ENCODE measurements around the gene UBE2Z. TPM values are rescaled to one million over a fixed set of nuclear protein-coding genes. Genes with fewer than 3 reads are reported as not detected.
A peak's percentile ranks its signal among the peaks of the same experiment; 100 is the strongest.

UBE2Z gene
- total and polyA plus RNA-seq, 2 of the 13 experiments (the other 11 are each of a cell fraction or from before 2014, with no cell fraction given) = 63.2 to 122 TPM

DNA sequence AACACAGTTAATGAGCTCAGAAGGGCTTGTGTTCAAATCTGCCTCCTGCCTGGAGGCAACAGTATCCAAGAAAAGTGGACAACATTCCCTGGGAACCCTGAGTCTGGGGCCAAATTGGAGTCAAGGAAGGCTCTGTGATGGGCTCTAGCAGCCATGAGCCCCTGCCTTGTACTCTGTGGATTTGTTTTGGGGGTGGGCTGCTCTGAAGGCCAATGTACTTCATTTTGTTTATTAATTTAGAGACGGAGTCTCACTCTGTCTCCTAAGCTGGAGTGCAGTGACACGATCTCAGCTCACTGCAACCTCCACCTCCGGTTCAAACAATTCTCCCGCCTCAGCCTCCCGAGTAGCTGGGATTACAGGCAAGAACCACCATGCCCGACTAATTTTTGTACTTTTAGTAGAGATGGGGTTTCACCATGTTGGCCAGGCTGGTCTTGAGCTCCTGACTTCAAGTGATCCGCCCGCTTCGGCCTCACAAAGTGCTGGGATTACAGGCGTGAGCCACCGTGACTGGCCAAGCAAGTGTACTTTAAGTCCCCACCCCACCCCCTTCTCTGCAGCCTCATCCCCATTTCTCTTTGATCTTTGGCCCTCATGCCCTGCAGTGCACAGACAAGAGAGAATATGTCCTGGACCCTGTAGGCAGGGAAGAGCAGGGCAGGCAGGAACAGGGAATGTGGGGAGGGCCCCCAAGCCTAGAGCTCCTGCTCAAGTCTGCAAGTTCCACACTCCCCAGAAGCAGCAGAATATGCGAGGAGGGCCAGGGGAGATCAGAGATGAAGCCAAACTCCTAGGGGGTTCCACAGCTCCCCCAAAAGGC lies 62.9 kb downstream of the UBE2Z start (continued):
- TF ChIP-seq, protein P1, sequence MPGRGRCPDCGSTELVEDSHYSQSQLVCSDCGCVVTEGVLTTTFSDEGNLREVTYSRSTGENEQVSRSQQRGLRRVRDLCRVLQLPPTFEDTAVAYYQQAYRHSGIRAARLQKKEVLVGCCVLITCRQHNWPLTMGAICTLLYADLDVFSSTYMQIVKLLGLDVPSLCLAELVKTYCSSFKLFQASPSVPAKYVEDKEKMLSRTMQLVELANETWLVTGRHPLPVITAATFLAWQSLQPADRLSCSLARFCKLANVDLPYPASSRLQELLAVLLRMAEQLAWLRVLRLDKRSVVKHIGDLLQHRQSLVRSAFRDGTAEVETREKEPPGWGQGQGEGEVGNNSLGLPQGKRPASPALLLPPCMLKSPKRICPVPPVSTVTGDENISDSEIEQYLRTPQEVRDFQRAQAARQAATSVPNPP (CRISPR knock-in tag; IDR thresholded peaks at IDR 0.05) = no peak
- TF ChIP-seq, protein P2, sequence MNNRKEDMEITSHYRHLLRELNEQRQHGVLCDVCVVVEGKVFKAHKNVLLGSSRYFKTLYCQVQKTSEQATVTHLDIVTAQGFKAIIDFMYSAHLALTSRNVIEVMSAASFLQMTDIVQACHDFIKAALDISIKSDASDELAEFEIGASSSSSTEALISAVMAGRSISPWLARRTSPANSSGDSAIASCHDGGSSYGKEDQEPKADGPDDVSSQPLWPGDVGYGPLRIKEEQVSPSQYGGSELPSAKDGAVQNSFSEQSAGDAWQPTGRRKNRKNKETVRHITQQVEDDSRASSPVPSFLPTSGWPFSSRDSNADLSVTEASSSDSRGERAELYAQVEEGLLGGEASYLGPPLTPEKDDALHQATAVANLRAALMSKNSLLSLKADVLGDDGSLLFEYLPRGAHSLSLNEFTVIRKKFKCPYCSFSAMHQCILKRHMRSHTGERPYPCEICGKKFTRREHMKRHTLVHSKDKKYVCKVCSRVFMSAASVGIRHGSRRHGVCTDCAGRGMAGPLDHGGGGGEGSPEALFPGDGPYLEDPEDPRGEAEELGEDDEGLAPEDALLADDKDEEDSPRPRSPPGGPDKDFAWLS (CRISPR knock-in tag; IDR thresholded peaks at IDR 0.05; ENCODE audit: borderline replicate concordance) = 0 out of 2 replicates have a peak, but pooled peaks have one; percentile 84
- TF ChIP-seq ETV6 (CRISPR knock-in tag; conservative IDR thresholded peaks at IDR 0.05) = no peak
- TF ChIP-seq ZNF501 (CRISPR knock-in tag; IDR thresholded peaks at IDR 0.05) = peak; percentile 64
- peak; percentile 46; the same call in 1 of the 2 replicates for TF ChIP-seq AFF4 (CRISPR knock-in tag; IDR thresholded peaks at IDR 0.05)
- no peak for TF ChIP-seq HES4 (CRISPR knock-in tag; IDR thresholded peaks at IDR 0.05; ENCODE audit: borderline replicate concordance)
- TF ChIP-seq SRF (IDR thresholded peaks at IDR 0.05; ENCODE audit: low read depth, low read length) = no peak
- TF ChIP-seq CBX5 (CRISPR knock-in tag; IDR thresholded peaks at IDR 0.05; ENCODE audit: borderline replicate concordance) = peak; percentile 90; the same call in 1 of the 2 replicates
- no peak for TF ChIP-seq REL (CRISPR knock-in tag; conservative IDR thresholded peaks at IDR 0.05)
- peak; percentile 96 for TF ChIP-seq BRD4 (CRISPR knock-in tag; IDR thresholded peaks at IDR 0.05)
- TF ChIP-seq MNT (IDR thresholded peaks at IDR 0.05) = no peak; the same call in 1 of the 2 replicates
- TF ChIP-seq CEBPG (CRISPR knock-in tag; IDR thresholded peaks at IDR 0.05) = peak; percentile 37
- TF ChIP-seq CEBPB (IDR thresholded peaks at IDR 0.05; ENCODE audit: borderline replicate concordance, low read depth, low read length) = no peak
- no peak for TF ChIP-seq ZNF446 (CRISPR knock-in tag; IDR thresholded peaks at IDR 0.05)
- TF ChIP-seq TCF7 (IDR thresholded peaks at IDR 0.05; ENCODE audit: low read depth) = peak; percentile 96
- no peak for TF ChIP-seq ZNF780A (CRISPR knock-in tag; IDR thresholded peaks at IDR 0.05)
- TF ChIP-seq, protein P3, sequence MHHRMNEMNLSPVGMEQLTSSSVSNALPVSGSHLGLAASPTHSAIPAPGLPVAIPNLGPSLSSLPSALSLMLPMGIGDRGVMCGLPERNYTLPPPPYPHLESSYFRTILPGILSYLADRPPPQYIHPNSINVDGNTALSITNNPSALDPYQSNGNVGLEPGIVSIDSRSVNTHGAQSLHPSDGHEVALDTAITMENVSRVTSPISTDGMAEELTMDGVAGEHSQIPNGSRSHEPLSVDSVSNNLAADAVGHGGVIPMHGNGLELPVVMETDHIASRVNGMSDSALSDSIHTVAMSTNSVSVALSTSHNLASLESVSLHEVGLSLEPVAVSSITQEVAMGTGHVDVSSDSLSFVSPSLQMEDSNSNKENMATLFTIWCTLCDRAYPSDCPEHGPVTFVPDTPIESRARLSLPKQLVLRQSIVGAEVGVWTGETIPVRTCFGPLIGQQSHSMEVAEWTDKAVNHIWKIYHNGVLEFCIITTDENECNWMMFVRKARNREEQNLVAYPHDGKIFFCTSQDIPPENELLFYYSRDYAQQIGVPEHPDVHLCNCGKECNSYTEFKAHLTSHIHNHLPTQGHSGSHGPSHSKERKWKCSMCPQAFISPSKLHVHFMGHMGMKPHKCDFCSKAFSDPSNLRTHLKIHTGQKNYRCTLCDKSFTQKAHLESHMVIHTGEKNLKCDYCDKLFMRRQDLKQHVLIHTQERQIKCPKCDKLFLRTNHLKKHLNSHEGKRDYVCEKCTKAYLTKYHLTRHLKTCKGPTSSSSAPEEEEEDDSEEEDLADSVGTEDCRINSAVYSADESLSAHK (CRISPR knock-in tag; IDR thresholded peaks at IDR 0.05; ENCODE audit: borderline replicate concordance) = no peak
- TF ChIP-seq ZNF674 (CRISPR knock-in tag; IDR thresholded peaks at IDR 0.05; ENCODE audit: low read depth) = no peak

Measured in HepG2 (cell line).